ENCODE data around the gene CASKIN2. TPM values are rescaled to one million over a fixed set of nuclear protein-coding genes. Genes with fewer than 3 reads are reported as not detected.
"Not testable (repeated sequence)": the region's sequence is repeated elsewhere in the genome, so short reads cannot be mapped to it uniquely, and the experiment has no call there.

Gene CASKIN2
- total RNA-seq, 1 donor from 2014 or later, result 13.9 TPM

DNA sequence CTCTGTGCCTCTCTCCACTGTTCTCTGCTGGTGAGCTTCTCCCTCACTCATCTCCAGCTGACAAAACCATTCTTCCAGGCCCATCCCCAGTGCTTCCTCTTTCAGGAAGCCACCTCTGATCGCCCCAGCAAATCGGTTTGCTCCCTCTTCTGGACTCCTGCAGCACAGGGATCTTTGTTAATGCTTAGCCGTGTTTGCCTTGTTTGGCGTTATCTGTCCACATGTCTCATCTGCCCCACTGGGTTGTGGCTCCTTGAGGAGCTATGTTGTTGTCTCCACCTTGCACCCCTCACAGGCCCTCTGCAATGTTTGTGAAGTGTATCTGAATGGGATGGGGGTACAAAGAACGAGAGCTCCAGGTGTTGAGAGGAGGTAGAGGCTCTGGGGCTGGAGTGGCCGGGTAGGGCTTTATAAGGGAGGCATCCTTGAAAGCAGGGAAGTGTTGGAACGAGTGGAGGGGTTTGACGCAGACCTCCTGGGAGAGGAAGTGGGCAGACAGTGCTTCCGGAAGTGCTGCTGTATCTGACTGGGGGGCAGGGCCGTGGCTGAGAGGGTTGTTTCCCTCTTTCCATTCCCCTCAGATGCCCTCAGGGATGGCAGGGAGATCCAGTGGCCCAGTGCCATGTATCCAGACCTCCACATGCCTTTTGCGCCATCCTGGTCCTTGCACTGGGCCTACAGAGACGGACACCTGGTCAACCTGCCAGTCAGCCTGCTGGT is 27.8 kb downstream of the CASKIN2 start:
- ATAC-seq, result peak; percentile 17

DNA sequence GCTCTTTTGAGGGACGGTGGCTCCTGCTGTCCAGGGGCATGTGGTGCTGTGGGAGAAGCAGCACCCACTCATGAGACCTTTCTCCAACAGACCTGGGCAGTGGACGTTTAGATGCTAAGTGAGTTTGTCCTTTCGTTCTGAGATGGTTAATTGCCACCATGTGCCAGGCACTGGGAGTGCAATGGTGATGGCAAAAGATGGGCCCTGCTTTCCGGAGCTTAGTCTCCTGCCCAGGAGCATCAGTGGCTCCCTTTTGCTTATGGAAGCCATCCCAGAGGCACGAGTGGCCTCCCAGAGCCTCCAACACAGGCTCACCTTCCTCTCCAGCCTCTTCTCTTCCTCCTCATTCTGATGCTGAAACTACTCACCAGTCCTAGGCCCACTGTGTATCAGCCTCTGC is 28.4 kb downstream of the CASKIN2 start:
- no peak for ATAC-seq

DNA sequence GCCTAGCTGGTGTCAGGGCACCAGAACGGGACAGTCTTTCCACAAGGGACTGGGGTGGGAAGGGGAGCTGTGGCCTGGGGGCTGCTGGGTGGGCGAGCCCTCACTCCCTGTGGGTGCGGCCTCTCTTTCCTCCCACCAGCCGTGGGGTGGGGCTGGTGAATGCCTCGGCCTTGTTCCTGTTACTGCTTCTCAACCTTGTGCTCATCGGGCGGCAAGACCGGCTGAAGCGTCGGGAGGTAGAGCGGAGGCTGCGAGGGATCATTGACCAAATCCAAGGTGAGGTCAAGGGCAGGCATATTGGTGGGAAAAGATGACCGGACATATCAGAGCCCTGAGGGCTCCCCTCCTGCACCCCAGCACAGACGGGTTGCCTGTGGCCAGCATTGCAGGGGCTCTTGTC is 29.2 kb downstream of the CASKIN2 start:
- no peak for ATAC-seq

DNA sequence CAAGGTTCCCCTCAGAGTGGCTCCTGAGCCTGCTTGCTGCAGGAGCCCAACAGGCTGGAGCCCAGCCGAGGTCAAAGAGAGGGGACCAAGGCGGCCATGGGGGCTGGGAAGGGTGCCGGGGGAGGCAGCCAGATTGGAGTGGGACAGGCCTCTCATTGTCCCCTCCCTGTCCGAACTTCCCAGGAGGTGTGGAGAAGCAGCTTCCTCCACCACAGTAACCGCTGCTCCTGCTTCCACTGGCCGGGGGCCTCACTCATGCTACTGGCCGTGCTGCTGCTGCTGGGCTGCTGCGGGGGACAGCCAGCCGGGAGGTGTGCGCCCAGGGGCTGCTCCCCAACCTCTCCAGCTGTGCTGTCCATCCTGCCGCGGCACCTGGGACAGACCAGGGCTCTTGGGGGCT is 29.6 kb downstream of the CASKIN2 start:
- ATAC-seq, result no peak

DNA sequence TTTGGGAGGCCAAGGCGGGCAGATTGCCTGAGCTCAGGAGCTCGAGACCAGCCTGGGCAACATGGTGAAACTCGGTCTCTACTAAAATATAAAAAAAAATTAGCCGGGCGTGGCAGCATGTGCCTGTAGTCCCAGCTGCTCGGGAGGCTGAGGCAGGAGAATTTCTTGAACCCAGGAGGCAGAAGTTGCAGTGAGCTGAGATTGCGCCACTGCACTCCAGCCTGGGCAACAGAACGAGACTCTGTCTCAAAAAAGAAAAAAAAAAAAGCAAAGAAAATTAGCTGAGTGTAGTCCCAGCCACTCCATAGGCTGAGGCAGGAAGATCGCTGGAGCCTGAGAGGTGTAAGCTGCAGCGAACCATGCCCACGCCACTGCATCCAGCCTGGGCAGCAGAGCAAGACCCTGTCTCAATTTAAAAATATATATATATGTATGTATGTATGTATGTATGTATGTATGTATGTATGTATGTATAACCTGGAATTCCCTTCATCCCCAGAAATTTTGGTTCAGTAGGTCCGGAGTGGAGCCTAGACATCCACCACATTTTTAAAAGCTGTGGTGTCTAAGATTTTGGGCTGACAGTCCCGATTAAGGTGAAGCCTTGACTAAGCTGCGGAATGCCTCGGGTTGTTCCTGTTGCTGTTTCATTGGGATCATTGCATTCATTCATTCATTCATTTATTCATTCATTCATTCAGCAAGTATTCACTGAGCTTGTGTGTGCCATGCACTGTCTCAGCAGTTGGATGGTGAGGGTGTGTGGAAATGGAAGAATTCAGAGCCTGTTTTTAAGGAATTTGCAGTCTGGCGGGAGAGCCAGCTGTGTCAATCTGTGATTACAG is 33.0 kb downstream of the CASKIN2 start:
- ATAC-seq, result no peak

DNA sequence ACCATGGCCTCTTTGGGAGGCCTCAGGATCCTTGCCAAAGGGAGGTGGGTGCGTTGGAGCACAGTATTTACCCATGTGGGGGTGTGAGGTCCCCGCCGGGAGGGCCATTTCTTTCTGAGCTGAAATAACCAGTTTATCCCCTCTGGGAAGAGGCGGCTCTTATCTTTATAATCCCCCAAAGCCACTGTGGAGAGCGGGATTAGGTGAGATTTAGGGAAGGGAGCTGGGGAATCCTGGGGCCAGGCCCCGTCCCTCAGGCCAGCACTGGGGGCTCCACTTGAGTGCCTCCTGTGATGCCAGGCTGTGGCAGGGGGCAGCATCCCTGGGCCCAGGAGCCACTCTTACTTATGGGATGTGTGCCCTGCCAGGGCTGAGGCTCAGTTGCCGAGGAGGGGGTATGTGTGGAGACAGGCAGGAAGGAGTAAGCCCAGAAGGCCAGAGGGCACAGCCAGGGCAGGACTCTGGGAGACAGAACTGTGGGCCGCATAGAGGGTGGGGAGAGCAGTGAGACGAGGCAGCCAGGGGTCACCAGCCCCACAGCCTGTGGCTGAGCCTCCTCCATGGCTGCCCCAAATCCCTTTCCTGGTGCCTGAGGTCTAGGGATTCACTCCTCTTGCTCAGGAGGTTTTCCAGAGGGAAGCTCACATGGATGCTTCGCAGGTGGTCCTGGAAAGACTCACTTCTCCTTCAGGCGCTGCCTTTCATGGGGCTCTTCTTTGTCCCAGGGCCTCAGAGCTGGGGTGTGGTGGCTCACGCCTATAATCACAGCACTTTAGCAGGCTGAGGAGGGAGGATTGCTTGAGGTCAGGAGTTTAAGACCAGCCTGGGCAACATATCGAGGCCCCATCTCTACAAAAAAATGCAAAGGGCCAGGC is 33.9 kb downstream of the CASKIN2 start:
- ATAC-seq, result no peak

DNA sequence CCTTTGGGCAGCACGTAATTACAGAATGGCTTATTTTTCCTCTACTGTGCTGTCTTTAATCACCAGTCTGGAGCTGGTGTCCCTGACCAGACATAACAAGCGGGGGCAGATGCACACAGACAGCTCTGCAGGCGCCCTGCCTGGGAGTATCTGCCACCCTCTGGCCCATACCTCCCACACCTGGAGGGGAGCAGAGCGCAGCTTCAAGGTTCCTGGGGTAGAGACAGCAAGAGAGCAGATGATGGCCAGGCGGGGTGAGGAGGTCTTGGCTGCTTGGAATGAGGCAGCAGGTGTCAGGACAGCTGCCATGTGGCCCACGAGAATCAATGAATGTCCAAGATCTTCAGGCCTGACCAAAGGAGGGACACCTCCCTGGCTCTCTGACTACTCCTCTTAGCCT is 35.1 kb downstream of the CASKIN2 start:
- ATAC-seq, result no peak

DNA sequence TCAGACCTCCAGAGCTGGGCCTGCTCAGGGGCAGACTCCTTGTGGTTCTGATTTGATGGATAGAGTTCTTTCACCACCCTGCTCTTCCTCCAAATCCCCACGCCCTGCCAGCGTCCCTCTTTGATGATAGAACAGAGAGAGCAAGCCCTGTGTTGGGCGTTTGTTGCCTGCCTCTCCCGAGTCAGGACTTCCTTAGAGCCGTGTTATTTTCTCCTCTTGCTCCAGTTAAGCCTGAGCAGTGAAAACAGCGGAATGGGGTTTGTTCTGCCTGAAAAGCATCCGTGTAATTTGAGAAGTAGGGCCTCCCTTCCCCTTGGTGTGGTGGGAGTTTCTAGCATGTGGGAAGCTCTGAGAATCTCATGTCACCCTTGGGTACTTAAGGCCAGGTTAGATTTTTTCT is 36.8 kb downstream of the CASKIN2 start:
- ATAC-seq, result no peak

DNA sequence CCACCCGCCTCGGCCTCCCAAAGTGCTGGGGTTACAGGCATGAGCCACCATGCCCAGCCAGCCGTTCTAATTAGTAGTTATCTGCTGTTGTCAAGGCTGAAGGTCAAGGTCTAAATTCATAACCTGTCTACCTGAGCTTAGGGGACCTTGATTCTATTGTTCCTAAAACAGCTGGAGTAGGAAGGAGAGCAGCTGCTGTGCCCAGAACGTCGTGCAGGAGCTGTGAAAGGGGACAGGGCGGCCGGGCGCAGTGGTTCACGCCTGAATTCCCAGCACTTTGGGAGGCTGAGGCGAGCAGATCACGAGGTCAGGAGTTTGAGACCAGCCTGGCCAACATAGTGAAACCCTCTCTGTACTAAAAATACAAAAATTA is 37.9 kb downstream of the CASKIN2 start:
- ATAC-seq, result not testable (repeated sequence)

DNA sequence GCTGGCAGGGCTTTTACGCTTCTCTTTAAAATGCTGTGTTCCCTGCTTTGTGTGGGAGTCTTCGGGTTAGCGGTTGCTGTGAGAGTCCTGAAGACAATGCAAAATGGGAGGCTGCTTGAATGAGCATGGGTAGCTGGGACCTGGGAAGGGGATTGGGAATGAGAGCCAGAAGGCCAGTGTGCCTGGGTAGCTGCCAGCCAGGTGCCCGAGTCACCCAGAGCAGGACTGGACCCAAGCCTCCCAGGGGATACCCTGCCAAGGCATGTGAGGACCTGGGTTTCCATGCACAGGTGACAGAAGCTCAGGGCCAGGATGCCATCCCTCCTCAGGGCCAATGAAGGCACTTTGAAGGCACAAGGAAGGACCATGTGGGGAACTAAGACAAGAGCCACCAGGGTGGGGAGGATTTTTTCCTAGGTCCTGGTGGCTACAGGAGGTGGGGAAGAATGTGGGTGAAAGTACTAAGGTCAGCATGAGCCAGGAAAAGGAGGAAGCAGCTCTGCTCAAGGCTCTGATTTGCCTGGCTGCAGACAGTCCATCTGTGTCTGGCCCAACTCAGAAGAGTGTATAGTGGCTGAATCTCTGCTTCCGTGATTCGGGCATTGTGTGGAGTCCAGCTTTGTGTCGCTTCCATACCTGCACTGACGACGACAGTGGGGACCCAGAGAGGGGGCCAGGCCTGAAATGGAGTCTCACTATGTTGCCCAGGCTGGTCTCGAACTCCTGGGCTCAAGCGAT is 38.4 kb downstream of the CASKIN2 start:
- no peak for ATAC-seq

DNA sequence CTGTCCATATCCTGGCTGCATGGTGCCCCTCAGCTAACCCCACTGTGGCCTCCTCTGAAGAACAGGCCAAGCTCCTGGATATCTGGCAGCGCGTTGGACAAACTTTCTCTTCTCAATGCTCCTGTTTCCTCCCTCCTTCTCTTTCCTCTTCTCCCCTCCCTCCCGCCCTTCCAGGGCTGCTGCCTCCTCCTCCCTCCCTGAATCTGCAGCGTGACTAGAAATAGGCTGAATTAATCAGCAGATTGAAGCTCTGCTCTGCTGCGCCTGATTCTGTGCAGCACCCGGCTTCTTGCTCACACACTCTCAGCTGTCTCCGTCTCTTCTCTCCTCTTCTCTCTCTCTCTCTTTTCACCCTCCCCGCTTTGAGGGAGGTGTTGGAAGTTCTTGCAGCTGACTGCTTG is 39.1 kb downstream of the CASKIN2 start:
- ATAC-seq, result no peak

DNA sequence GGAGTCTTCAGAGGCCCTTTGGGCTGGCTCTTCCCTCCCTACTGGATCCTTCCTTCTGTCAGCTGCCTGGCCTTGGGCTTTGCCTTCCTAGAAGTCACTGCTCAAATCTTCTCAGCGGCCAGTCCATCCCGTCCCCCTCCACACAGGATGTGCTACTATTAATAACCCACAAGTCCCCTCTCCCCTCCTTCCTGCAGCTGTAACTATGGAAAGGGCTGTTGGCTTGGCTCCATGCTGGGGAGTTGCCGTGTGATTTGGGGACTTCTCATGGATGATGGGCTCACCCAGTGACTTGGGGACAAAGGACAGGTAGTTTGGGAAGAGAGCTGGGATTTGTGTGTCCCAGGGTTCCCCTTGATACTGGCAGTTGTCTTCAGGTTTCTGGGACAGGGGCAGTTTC is 39.5 kb downstream of the CASKIN2 start:
- ATAC-seq, result no peak

DNA sequence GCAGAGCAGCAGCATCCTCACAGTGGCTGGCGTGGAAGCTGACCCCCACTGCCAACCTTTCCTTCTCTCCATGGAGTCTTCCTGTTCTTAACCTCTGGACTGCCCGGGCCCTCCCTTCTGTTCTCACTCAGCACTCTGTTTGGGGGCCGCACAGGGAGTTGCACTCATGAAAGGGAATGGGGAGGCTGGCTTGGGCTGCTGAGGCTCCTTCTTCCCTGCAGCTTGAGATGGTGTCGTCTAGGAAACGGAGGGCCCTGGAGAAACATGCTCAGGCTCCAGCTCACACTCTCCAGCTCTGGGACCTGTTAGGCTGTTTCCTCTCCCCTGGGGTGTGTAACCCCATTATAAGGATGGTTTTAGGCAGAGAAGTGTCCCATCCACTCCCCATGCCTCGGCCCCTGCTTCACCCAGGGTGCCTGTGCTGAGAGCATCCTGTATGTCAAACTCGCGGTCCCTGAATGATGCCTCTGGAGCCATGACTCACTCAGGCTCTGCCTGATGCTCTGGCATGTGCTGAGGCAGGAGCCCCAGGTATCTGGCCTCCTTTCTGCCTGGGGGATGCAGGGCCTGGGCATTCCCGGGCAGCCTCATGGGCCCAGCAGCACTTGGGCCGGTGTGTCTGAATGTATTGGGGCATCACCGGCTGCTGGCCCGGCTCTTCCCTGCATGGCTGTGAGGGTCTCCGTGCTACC is 40.0 kb downstream of the CASKIN2 start:
- ATAC-seq, result peak; percentile 18

DNA sequence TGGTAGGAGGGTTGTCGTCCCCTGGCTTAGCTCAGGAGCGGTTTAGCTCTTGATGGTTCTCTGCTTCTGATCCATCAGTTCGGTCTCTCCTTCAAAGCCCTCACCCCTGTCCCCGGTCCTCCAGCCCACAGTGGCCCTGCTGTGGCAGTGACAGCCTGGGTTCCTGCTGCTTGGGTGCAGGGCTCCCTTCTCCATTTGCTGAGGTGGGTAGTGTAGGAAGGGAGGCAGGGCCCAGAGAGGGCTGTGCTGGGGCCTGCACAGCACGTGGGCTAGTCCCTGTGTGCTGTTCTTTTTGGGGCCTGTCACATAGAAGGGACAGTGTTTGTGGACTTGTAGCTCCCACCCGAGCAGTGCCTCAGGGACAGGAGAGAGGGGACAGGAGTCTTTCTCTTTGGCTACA is 40.6 kb downstream of the CASKIN2 start:
- ATAC-seq, result no peak

DNA sequence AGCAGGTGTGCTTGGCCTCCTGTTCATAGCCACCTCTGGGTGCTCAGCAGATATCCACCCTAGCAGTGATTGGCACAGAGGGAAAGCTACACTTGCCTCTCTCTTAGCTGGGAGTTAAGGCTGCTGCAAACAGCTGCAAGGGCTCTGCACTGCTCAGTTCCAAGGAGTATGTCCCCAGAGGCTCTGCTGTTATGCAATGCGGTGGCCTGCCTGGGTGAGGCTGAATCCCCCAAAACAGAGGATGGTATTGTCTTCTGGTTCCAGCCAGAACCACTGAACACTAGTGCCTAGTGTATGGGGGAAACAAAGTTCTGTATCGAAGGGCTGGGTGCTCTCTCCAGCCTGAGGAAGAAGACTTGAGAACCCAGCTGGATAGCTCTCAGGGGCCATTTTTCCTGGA is 42.1 kb downstream of the CASKIN2 start:
- ATAC-seq, result no peak

DNA sequence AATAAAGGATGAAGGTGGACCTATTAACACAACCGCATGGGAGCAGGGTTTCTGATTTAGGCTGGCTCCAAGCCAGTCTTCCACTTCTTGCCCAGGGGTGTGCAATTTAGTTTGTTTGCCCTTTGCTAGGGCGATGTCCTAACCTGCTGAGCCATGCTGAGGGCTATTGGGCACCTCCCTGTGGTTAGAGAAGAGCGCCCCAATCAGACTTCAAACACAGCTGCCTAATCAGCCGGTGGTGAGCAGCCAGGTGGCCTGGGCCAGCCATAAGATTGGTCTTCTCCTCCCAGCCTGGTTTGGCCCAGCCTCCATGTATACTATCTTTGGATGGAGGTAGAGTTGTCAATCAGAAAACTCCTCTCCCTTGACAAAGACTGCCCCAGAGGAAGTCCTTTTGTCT is 43.2 kb downstream of the CASKIN2 start:
- peak; percentile 67 for ATAC-seq

DNA sequence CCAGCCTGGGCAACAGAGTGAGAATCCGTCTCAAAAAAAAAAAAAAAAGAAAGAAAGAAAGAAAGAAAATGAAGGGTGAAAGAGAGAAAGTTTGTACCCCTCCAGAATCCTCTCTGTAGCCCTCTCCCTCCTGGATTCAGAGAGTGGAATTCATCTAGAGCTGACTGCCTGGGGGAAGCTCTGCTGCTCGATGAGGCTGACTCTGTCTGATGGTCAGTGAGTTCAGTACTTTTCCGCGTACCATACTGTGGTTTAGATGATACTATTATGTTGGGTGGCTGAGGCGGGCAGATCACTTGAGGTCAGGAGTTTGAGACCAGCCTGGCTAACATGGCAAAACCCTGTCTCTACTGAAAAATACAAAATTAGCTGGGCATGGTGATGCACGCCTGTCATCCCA is 44.1 kb downstream of the CASKIN2 start:
- no peak for ATAC-seq

DNA sequence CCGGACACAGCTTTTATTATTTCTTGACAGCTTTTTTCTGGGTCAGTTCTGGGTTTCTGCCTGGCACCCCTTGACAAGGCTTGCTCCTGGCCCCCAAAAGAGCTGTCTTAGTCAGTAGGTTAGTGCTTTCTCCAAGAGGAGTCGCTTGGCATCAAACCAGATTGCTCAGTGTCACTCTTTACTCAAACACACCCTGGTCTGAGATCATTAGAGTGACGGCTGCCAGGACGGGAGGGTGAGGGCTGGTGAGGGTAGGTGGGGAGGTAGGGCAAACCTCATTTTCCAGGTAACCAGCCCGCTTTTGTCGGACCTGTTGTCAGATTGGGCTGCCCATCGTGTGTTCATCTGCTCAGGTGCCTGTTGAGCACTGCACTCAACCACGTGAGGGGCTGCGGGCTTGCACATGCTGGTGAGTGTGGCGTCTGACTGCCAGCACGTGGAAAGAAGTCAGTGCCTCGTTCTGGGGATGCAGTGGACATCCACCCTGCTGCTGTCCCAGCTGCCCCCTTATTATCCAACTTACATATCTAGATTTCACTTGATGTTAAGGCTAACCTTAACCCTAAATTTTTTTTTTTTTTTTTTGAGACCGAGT is 46.5 kb downstream of the CASKIN2 start:
- peak; percentile 39 for ATAC-seq

DNA sequence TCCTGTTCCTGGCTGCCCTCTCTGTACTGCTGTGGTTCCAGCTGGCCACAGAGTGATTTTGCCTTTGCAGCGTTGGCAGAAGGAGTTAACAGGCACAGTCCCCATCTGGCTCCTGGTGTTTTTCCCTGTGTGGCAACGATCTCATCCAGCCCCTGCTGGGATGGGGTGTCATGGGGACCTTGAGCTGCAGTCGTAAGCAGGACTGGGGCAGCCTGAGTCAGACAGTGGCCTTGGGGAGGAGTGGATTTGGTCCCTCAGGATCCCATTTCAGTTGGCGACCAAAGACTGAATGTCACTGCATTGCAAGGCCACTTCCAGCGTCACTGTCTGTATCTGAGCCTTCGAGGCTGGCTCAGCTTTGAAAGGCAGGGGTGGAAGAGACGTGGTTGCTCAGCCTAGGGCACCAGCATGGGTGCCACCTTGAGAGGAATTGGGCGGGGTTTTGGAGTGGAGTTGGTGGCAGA is 47.0 kb downstream of the CASKIN2 start:
- peak; percentile 27 for ATAC-seq

DNA sequence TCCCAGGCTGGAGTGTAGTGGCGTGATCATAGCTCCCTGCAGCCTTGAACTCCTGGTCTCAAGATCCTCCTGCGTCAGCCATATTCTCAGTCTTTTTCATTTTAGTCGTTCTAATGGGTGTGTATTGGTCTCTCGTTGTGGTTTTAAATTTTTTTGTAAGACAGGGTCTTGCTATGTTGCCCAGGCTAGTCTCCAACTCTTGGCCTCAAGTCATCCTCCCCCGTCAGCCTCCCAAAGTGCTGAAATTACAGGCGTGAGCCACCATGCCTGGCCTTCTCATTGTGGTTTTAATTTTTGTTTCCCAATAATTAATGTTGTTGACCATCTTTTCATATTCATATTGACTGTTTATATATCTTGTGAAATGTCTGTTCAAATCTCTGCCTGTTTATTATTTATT is 50.3 kb downstream of the CASKIN2 start:
- no peak for ATAC-seq

DNA sequence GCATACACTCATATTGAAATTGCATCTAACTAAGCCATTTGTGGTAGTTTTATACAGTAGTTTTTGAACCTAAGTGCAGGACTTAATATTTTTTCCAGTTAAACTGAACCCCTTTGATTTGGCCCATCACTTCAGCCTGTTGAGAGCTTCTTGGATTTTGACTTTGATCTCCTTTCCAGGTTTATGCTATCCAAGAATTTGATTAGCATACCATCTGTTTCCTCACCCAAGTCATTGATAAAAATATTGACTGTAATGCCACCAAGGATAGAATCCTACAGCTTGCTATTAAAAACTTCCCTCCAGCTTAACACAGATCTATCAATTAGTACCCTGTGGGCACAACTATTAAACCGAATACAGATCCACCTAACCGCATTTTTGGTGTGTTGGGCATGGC is 51.7 kb downstream of the CASKIN2 start:
- no peak for ATAC-seq
